ENCODE measurements around the gene CAMSAP2. TPM values are rescaled to one million over a fixed set of nuclear protein-coding genes. Genes with fewer than 3 reads are reported as not detected.

Gene CAMSAP2
- total RNA-seq, 1 experiment from 2014 or later: 17.3 TPM

GRCh38 chr1:200907611-200908097, 169.0 kb downstream of the CAMSAP2 start:
- no peaks in the 10 kb centered on the region for H3K27me3 ChIP-seq (ENCODE audit: control insufficient read depth, insufficient read depth, low read length)
- H3K36me3 ChIP-seq (replicated peaks; ENCODE audit: control insufficient read depth, insufficient read depth, low read length): peaks cover 35% of the 10 kb centered on the region
- no peak overlapping the region for H3K4me3 ChIP-seq (ENCODE audit: insufficient read depth, low read depth, low read length)
- no peak for DNase-seq

DNA sequence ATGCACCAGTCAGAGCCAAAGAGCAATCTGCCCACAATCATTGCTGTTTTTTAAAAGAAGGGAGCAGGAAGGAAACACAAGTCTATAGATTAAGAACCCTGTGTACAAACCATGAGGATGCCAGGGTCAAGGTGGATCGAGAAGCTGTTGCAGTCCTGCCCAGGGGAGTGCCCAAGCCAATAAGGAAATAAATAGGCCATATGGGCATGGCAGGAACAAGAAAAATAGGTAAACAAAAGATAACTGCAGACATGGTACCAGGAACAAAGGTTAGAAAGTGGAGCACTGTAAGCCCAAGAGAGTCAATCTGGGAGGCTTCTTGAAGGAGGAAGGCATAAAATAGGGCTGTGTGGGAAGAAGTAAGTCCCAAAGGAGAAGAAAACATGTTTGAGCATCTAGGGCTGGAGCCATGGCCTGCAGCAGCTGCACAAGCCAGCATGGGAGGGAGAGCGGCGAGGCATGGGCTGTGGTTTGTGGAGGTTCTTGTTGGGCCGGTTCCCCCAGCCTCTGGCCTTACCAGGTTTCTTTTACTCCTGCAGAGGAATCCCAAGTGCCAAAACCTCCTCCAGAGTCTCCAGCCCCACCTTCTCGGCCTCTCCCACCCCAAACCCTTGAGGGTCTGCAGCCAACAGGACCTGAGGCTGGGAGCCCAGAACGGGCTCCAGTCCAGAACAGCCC, 169.6 kb downstream of the CAMSAP2 start:
- H3K36me3 ChIP-seq (replicated peaks; ENCODE audit: control insufficient read depth, insufficient read depth, low read length): peaks cover 35% of the 10 kb centered on the region

GRCh38 chr1:200909071-200909470, 170.4 kb downstream of the CAMSAP2 start:
- peaks cover 35% of the 10 kb centered on the region for H3K36me3 ChIP-seq (replicated peaks; ENCODE audit: control insufficient read depth, insufficient read depth, low read length)
- no peak overlapping the region for H3K4me3 ChIP-seq (ENCODE audit: insufficient read depth, low read depth, low read length)
- no peak for DNase-seq
- H3K27me3 ChIP-seq (ENCODE audit: control insufficient read depth, insufficient read depth, low read length): no peaks in the 10 kb centered on the region

More for the DNA sequence above, 169.6 kb downstream of the CAMSAP2 start:
- Histone ChIP-seq H3K4me3 (ENCODE audit: insufficient read depth, low read depth, low read length) (no peak overlapping the region), H3K27me3 (ENCODE audit: control insufficient read depth, insufficient read depth, low read length) (no peaks in the 10 kb centered on the region)
- DNase-seq: no peak

DNA sequence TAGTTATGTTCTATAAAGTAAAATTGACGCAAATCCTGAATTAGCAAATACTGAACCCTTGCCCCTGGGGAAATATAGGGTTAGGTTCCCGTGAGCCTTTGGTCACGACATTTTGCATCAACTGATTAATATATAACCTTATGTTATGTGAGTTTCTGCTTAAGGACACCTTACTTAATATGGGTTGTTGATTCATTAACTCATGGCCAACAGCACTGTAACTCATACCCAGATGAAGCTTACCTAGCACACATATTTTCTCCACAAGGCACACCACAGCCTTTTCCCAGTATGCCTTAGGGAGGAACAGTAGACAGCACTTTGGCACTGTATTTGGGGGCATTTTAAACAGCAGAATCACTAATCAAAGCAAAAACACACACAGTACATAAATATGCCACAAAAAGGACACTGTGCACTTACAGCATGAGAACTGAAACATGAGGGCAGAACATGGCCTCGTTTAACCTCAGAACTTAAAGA, 171.1 kb downstream of the CAMSAP2 start:
- DNase-seq: no peak
- Histone ChIP-seq H3K27me3 (ENCODE audit: control insufficient read depth, insufficient read depth, low read length) (no peaks in the 10 kb centered on the region), H3K36me3 (replicated peaks; ENCODE audit: control insufficient read depth, insufficient read depth, low read length) (peaks cover 34% of the 10 kb centered on the region), H3K4me3 (ENCODE audit: insufficient read depth, low read depth, low read length) (no peak overlapping the region)

Other genes starting within 250 kb of the CAMSAP2 start
- gene KIF14, start 118.1 kb upstream of the CAMSAP2 start, total RNA-seq (2014; rRNA removed; shearing (Covaris generic)): 16.3 and 26.9 TPM in 2 replicates
- gene DDX59, start 69.0 kb upstream of the CAMSAP2 start, total RNA-seq (2014; rRNA removed; shearing (Covaris generic)): 29.8 and 39.0 TPM in 2 replicates
- not detected in 2 replicates for gene GPR25, start 134.1 kb downstream of the CAMSAP2 start, total RNA-seq (2014; rRNA removed; shearing (Covaris generic))
- 44.5 and 53.8 TPM in 2 replicates for gene INAVA, start 156.0 kb downstream of the CAMSAP2 start, total RNA-seq (2014; rRNA removed; shearing (Covaris generic))

All from H7 (cell line).